OCI-LY7 (cell line): ENCODE results near the gene CDH23.

Experiments
- EZH2phosphoT487 ChIP-seq: fragments of 200-600 bp; sonication (generic); IDR thresholded peaks from 2 replicates; pipeline ENCODE4 v1.6.1; 2018; ENCODE audit warnings: low read depth, borderline replicate concordance, mild to moderate bottlenecking, mixed run types, antibody characterized with exemption, low read length, moderate library complexity, mixed read lengths
- TF ChIP-seq, protein P1 (sequence below): fragments of 200-600 bp; sonication (generic); conservative IDR thresholded peaks from 2 replicates; pipeline ENCODE4 v1.5.1; 2014; ENCODE audit warnings: mild to moderate bottlenecking, antibody characterized with exemption, low read length, moderate library complexity, mixed read lengths

- TF ChIP-seq, protein P1, sequence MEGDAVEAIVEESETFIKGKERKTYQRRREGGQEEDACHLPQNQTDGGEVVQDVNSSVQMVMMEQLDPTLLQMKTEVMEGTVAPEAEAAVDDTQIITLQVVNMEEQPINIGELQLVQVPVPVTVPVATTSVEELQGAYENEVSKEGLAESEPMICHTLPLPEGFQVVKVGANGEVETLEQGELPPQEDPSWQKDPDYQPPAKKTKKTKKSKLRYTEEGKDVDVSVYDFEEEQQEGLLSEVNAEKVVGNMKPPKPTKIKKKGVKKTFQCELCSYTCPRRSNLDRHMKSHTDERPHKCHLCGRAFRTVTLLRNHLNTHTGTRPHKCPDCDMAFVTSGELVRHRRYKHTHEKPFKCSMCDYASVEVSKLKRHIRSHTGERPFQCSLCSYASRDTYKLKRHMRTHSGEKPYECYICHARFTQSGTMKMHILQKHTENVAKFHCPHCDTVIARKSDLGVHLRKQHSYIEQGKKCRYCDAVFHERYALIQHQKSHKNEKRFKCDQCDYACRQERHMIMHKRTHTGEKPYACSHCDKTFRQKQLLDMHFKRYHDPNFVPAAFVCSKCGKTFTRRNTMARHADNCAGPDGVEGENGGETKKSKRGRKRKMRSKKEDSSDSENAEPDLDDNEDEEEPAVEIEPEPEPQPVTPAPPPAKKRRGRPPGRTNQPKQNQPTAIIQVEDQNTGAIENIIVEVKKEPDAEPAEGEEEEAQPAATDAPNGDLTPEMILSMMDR, result no peak
- no peak for TF ChIP-seq EZH2phosphoT487
Measured at GRCh38 chr10:71349406-71349805, 47.3 kb upstream of the CDH23 start.
